ENCODE measurements around the gene NGLY1. TPM values are rescaled to one million over a fixed set of nuclear protein-coding genes. Genes with fewer than 3 reads are reported as not detected.

Gene NGLY1
- total and polyA plus RNA-seq, 9 of the 15 experiments (the other 6 are each of a cell fraction or from before 2014, with no cell fraction given), result 52.2 to 124 (median 87.6) TPM

- TF ChIP-seq RBBP5 (IDR thresholded peaks at IDR 0.05; ENCODE audit: borderline replicate concordance, insufficient read depth, low read length, poor library complexity, severe bottlenecking), result peak; percentile 96
- no peak for TF ChIP-seq ETV6 (IDR thresholded peaks at IDR 0.05; ENCODE audit: borderline replicate concordance in 1 of 2, low read depth in 2 of 2, low read length in 1 of 2)
- TF ChIP-seq ETV6 (CRISPR knock-in tag; IDR thresholded peaks at IDR 0.05; ENCODE audit: borderline replicate concordance), result no peak
- TF ChIP-seq SRSF9 (IDR thresholded peaks at IDR 0.05; ENCODE audit: borderline replicate concordance, low read depth, low read length), result no peak
- TF ChIP-seq ZNF740 (CRISPR knock-in tag; IDR thresholded peaks at IDR 0.05), result peak; percentile 51; the same call in 1 of the 2 replicates
- no peak for TF ChIP-seq ZNF740 (tag; IDR thresholded peaks at IDR 0.05)
- TF ChIP-seq ZFX (CRISPR knock-in tag; IDR thresholded peaks at IDR 0.05), result peak; percentile 96
- peak; percentile 11 for TF ChIP-seq HNRNPLL (IDR thresholded peaks at IDR 0.05; ENCODE audit: low read depth, low read length, poor library complexity, severe bottlenecking)
- TF ChIP-seq NFE2 (IDR thresholded peaks at IDR 0.05; ENCODE audit: low read depth), result peak; percentile 36; the same call in 1 of the 2 replicates
- 0 out of 2 replicates have a peak, but pooled peaks have one; percentile 36 for TF ChIP-seq HNRNPL (IDR thresholded peaks at IDR 0.05; ENCODE audit: low read depth, low read length)
- TF ChIP-seq TRIM28 (IDR thresholded peaks at IDR 0.05), result peak; percentile 48; the same call in 1 of the 2 replicates
- TF ChIP-seq CHD1 (IDR thresholded peaks at IDR 0.05; ENCODE audit: low read length), result peak; percentile 81
- 0 out of 2 replicates have a peak, but pooled peaks have one; percentile 26 for TF ChIP-seq ARID2 (IDR thresholded peaks at IDR 0.05)
- TF ChIP-seq PCBP1 (IDR thresholded peaks at IDR 0.05; ENCODE audit: low read depth, low read length, poor library complexity, severe bottlenecking), result peak; percentile 19
- TF ChIP-seq ZZZ3 (IDR thresholded peaks at IDR 0.05), result no peak
- no peak for TF ChIP-seq ATF3 (IDR thresholded peaks at IDR 0.05)
- no peak for TF ChIP-seq ATF3 (CRISPR knock-in tag; conservative IDR thresholded peaks at IDR 0.05)
- TF ChIP-seq CTBP1 (IDR thresholded peaks at IDR 0.05; ENCODE audit: borderline replicate concordance), result peak; percentile 61
- peak; percentile 28; the same call in 1 of the 2 replicates for TF ChIP-seq THAP7 (CRISPR knock-in tag; IDR thresholded peaks at IDR 0.05)
- peak; percentile 80 for TF ChIP-seq SAP30 (IDR thresholded peaks at IDR 0.05; ENCODE audit: borderline replicate concordance, insufficient read depth, low read depth, low read length, poor library complexity, severe bottlenecking)
- peak; percentile 60 for TF ChIP-seq MBD2 (IDR thresholded peaks at IDR 0.05; ENCODE audit: borderline replicate concordance, low read depth)
- TF ChIP-seq ZNF639 (CRISPR knock-in tag; conservative IDR thresholded peaks at IDR 0.05 in 1 of 2, IDR thresholded peaks at IDR 0.05 in 1 of 2), result peak in 1 of 2 experiments; percentile 48; a peak in 1 of 4 replicates
- TF ChIP-seq FOXP1 (CRISPR knock-in tag; IDR thresholded peaks at IDR 0.05), result peak; percentile 73
Measured at GRCh38 chr3:25782938-25783660, at the start of gene NGLY1 (continued).
